CMK (cell line): ENCODE data around the gene DNAH1.

Experiments
- DNase-seq: peaks from one replicate; pipeline ENCODE4 v3.0.0-alpha.2; 2010; ENCODE audit warnings: low read depth

DNAH1 gene

DNA sequence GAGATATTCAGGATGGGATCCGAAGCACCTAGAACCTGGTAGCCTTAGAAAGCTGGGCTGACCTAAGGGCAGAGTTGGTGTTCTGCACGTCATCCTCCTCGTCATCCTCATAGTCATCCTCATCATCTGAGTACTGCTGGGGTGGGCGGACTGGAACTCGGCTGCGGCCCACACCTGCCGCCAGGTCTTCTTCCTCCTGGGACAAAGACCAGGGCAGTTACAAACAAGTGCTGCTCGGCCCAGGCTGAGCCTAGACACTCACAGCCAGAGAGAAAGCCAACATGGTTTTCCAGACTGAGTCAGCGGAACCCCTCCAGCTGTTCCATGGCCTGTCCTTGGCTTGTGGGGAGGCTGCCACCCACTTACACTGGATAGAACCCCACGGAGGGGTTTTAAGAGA, 88.3 kb downstream of the DNAH1 start:
- no peak for DNase-seq

DNA sequence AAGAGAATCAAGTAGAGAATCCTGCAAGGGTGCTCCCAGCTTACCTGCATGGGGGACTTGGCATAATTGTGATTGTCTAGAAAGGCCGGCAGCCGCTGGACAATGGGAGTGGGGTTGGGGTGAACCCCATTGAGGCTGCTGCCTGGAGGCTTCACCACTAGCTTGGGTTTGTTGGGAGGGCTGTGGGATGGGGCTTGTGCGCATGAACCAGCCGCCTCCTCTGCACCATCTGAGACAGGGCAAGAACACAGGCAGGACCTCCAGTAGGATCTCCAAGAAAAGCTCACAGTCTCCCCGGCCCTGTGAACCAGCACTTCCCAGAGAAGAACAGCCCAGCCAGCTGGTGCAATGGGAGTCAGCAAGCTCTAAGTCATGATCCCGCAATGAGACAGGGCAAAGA, 88.9 kb downstream of the DNAH1 start:
- no peak for DNase-seq

DNA sequence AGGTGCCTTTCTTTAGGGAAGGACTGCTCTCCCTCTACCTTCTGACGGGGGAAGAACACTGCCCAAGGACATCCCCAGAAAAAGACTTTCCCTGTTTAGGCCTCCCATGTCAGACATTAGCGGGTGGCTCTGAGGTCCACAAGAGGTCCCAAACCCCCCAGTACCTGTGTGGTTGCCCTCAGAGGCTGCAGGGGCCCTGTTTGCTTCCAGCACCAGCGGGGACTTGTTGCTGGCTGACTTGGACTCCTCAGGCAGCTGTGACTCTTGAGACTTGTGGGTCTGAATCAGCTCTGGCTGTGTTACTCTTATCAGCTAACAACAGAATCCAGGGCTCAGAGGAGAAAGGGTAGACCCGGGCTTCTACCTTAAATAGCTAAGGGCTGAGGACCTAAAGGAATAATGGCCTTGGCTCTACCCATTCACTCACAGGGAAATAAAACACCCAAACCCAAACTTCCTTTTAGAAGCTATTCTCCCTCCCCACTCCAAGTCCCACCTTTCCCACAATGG, 89.5 kb downstream of the DNAH1 start:
- no peak for DNase-seq

DNA sequence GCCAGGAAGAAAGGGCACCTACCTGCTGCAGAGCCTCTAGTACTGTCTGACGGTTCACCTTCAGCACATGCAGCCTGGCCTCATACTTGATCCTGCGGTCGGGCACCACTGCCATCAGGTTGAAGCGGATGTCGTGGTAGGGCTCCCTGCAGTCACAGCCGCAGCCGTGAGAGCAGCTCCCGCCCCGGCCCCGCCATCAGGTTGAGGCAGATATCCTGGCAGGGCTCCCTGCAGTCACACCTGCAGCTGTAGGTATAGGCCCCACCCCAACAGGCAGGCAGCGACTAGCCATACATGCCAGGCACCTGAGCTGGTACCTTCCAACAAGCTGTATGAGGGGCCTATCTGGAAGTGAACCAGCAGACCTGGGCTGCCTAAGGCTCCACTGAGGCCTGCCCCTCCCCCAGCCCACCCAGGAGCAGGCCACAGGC, 90.1 kb downstream of the DNAH1 start:
- DNase-seq = no peak

DNA sequence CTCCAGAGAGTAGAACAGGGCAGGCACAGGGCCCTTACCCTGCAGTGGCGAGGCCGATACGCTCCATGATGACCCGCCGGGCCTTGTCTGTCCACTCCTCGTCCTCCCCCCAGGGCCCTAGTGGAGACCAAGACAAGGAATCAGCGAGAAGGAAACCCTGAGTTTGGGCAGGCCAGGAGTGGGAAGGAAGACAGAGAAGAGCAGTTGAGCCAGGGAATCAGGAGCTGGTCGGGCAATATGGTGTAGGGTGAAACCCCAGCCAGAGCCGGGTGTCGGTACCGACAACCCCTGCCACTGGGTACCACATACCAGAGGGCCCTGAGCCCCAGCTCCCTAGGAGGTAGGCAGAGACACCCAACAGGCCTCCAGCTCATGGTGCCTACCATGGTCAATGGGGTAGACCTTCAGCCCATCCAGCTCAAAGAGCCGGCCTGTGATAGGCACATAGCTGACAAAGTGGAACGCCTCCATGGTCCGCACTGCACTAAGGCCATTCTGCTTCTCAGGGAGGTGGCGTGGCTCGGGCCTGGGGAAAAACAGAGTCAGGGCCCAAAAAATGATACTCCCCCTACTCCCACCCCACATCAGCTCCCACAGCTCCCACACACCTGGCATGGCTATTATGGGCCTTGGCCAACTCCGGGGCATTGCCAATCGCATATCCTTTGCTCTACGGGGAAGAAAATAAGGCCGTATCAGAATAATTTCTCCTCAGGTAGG, 90.8 kb downstream of the DNAH1 start:
- no peak for DNase-seq

DNA sequence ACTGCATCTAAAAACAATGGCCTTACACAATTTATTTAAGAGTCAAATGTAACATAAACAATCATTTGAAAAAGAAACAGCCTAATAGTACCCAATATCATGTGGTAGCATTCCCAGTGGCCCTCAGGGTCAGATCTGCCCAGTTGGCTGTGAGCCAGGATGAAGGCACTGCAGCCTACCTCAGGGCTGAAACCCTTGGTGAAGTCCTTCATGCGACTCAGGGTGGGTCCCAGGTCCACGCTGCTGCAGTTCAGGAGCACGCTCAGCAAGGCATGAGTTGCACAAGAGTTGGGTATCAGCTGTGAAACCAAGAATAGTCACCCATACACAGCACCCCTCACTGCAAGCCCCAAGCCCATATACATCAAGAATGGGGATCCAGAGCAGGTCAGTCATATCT, 91.7 kb downstream of the DNAH1 start:
- DNase-seq = no peak

DNA sequence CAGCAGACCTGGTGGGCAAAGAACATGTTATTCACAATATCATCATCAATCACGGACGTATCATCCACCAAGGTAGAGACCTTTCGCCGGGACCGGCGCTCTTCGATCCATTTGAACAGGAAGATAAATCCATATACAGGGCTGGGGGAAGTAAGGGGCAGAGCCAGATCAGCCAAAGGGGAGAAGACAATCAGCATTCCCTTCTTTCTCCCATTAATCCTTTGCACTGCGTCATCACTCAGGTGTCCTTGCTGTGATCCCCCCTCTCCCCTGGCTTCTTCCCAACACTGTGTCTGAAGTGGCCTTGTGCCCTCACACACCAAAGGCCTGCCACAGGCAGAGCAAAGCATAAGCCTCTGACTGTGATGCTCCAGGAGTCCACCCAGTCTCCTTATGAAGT, 92.3 kb downstream of the DNAH1 start:
- no peak for DNase-seq

DNA sequence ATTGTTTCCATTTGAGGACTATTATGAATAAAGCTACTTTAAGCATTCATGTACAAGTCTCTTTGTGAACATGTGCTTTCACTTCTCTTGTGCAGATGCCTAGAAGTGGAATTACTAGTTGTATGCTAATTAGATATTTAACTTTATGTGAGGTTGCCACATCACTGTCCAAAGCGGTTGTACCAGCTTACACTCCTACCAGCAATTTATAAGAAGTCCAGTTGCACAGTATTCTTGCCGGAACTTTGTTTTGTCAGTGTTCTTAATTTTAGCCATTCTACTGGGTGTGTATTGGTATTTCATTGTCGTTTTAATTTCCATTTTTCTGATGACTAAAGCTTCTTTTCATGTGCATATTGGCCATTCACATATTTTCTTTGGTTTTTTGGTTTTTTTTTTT, 99.7 kb downstream of the DNAH1 start:
- DNase-seq = no peak

DNA sequence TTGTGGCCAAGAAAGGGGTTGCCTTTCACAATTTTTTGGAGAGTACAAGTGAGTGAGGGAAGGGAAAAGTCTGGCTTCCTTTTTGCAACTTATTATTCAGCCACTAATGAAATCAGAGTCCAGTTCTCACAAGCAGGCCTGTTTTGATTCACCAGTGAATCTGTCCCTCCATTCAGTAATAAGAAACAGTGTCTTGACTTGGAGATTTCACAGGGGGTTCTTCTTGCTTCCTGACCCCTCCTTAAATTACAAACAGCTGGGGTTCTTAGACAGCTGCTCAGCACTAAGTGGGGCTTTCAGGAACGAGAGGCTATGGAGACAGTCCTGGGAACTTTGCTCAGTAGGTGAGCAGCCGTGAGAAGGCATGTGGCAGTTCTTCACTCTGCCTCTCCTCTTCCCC, 104.3 kb downstream of the DNAH1 start:
- DNase-seq = no peak

DNA sequence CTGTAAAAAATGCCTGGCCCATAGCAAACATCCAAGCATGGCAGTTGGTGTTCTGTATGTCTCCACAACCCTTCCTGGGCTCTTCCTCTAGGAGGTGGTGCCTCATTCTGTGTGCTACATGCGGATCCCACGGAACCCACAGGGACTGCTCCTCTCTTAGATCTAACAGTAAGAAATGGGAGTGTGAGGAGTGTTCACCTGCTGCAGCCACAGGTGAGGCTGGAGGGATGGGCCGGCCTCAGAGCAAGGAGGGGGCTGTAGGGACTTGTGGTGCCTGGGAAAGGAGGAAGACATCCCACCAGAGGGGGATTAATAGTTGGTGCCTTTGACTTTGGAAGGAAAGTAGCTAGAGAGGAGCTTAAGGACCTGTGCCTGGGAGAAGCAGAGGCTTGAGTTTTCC, 106.5 kb downstream of the DNAH1 start:
- no peak for DNase-seq

DNA sequence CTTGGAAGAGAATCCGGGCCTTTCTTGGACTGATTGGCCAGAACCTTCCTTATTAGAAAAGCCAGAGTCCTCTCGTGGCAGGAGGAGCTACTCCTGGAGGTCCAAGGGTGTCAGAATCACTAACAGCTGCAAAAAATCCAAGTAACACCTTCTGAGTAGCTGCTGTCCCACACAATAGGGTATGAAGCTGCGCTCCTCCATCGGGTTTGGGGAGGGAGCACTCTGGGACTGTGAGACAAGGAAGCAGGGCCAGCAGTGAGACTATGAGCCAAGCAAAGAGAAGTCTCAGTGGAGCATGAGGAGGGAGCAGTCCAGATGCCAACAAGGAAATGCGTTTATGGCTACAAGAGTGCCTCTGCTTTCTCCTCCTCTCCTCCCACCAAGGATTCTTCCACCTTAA, 107.1 kb downstream of the DNAH1 start:
- no peak for DNase-seq

DNA sequence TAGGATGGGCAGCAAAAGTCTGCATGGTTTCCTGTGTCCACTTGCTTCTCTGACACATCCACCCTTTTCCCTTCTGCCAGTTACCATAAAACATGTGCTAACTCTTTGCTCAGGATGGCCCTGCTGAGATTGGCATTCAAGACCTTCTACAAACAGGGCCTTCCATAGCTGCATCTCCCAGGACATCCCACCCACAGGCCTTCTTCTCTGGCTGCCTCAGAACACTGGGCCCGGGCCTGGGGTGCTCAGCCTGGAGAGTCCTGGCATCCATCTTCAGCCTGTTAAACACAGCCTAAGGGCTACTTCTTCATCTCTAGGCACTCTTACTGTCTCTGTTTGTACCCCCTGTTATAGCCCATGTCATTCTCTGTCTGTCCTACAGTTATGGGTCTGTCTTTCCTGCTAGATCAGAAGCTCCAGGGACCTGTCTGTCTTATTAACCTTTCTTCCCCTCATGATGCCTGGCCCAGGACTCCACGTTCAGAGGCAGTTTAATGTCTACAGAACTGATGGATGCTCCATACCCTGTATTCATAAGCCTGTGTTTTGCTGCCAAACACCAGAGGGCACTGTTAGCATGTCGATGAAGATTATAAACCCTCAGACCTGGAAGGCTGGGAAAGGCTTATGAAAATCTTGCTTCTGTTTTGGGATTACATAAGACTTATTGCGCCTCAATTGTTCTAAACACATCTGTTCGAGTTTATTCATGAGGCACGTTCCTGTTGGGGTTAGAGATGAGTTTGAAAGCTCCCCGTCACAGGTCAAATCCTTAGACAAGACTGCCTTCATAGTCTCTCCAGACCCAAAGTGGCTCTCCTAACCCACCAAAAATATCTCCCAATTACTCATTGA, 112.3 kb downstream of the DNAH1 start:
- DNase-seq = peak; percentile 20

DNA sequence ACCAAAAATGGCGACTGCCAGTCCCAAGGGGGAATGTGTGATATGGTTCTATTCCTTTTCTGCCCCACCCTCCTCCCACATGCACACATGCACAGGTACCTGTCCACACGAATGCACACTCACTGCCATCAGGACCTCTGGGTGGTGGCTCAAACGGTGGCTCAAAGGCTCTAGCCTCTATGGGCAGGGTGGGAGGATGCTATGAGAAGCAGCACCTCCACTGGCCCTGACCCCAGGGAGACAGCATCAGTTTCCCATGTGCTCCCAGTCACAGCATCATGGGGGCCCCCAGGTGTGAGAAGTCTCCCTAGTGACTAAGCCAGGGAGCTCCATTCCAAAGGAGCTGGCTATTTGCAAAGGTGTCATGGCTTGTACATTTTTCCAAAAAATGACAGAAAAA, 112.9 kb downstream of the DNAH1 start:
- DNase-seq = no peak

DNA sequence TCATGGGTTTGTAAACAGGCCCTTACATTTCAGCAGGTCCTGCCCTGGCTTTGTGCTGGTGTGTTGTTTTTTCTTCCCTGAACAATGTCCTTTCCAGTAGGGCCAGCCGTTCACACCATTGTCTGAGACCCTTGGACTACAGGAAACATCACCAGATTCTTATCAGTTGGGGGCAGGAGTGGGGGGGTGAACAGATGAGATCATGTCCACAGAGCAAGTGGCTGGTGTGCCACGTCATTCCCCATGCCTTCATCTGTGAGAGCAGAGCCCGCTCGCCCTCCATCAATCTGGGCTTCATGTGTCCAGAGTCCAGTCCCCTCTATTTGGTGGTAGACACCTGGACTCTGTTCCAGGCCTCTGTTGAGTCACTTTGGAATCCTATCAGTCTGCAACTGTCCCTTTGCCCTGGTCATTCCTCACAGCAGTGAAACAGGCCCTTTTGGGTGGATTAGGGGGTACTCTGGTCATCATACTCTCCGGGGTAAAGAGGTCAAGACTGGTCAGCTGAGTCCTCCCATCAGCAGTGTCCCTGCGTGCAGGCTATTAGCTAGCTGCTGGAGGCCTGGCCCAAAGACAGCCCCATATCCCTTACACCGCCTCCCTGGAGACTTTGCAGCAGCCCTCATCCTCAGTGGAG, 113.8 kb downstream of the DNAH1 start:
- DNase-seq = no peak

DNA sequence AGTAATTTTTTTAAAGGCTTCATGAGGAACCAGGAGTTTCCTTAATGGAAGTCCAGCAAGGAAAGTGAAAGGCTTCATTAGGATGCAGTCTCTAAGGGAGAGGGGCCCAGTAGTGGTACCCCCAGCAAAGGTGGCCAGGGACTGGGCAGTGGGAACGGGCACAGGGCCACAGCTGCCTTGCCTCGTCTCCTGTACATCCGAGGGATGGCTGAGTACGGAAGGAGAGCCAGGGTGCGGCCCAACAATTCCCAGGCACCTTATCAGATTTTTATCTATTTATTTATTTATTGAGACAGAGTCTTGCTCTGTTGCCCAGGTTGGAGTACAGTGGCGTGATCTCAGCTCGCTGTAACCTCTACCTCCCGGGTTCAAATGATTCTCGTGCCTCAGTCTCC, 114.3 kb downstream of the DNAH1 start:
- no peak for DNase-seq

DNA sequence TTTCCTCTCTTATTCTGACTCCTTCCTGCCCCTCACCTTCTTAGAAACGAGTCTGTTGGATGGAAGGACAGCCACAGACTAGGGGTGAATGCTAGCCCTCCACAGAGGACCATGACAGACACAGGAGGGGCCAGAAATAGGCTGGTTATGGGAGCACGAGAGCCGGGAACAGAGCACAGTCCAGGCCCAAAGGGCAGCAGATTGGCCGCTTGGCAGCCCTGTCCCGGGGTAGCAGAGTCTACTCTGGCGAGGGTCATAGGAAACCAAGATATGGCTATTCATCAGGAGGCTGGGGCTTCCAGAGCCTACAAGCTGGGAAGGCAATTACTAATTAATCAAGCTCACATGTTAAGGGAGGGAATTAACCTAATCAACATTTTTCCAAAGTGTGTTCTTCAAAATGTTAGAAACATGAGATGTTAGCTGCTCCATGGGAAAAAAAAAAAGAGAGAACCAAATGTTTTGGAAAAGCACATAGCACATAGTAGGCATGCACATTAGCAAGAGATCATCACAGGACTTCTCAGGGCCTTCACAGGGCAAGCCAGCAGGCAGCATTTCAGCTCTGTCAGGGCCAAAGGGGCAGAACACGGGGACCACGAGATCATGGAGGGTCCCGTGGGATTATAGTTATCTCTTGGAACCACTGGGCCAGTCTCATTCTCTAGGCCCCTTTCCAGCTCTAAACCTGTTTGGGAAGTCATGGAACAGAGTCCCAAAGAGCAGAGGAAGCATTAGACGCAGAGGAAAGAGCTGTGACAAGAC, 115.5 kb downstream of the DNAH1 start:
- no peak for DNase-seq

DNA sequence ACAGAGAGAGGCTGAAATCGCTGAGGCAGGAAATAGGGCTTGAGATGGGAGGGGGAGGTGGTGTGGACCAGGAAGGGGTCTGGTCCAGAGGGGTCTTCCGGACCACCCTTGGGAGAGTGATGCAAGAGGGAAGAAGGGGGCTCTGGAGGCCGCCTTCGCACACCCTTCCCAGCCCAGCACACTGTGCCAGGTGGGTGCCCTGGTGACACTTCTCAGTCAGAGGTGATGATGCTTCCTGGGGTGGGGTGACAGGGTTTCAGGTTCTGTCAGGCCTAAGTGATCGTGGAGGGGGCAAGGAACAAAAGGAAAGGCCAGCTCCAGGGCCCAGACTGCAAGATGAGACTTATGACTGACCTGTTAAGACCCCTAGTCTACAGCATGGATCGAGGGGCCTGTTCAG, 116.1 kb downstream of the DNAH1 start:
- DNase-seq = no peak

DNA sequence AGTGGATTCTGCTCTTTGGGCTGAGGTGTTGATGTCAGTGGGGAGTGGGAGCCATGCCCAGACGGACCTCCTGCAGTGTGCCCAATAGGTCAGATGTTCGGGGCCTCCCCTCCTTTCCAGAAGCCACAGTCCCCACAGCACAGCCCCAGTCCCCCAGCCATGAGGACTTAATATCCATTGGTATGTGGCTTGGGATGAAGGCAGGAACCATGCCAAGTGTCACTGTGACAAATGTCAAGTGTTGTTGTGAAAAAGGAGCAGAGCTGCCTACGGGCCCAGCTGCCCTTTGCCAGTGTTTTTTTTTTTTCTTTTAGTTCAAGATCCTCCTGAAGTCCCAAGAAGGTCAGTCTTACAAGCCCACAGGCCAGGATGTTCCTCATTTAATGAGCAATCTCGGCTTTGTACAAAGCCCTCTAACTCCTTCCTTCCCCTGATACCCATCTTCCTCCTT, 116.6 kb downstream of the DNAH1 start:
- DNase-seq = no peak

DNA sequence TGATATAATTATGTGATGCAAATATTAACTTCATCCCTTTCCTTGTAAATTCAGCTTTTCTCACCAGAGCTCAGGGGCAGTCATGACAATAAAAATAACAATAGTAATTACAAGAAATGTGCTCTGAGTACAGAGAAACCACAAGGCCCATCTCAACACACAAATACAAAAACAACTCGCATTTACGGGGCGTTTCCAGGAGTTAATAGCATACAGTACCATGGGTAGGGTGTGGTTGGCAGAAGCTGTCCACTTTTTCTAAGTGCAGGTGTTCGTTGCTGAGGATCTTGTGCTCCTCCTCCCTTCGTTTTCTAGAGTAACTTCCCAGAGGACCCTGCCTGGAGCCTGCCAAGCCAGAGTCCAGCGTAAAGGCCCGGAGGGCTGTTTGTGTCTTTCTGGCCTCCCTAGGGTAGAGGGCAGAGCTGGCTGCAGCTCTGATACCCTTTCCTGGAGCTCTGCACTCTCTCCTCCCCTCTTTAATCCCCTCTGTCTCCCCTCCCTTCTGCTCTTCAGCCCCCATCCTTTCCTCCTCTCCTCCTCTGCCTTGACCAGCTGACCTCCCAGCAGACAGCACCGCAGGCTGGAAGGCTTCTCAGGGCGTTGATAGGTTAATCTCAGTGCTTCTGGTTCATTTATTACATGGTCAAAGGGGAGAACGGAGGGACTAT, 117.3 kb downstream of the DNAH1 start:
- no peak for DNase-seq

DNA sequence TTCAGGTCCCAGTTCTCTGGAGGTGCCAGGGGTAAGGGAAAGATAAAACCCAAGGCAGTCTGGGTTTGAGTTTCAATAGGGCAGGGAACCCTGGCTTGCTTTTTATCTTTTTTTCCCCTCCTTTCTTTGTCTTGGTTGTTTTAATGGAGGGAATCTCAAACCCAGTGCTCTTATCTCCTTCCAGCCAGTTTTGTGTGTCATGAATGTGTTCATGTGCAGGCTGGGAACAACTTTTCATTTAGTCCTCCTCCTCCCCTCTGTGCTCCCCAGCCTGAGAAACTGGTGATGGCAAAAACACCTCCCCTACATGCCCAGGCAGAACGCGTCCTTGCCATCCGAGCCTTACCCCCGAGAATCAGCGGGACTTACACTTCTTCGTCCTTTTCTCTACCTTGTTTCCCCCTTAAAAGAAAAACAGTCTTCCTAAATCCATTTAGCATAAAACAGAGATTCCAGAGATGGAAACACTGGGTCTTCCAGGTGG, 117.9 kb downstream of the DNAH1 start:
- DNase-seq = no peak

DNA sequence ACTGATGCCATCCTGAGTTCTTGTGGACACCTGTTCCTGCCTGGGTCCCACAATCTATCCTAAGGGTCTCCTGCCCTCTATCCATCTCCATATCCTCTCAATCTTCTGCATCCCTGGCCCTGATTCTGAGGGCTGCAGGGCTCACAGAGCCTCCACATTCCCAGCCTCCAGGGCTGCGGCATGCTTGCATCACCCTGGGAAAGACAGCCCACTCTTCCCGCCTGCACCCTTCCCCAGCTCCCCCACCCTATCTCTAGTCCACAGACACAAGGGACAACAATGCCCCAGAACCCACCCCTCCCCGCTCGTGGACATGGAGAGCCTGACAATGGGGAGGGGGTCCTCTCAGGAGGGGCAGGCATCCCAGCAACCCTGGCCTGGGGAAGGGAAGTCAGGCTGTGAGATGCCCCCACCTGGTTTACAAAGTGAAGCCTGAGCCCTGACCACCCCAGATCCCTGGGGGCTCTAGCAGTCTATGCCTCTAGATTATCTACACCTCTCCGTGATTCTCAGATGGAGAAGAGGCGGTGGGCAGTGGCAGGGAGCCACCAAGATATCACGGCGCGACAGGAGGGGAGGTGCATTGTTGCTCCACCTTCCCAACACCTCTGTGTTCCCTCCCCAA, 118.5 kb downstream of the DNAH1 start:
- no peak for DNase-seq
